Cerebellar nuclear complex (tissue), 1 donor: Measurements from ENCODE around the gene C2CD4C.
"Not testable (repeated sequence)": the region's sequence is repeated elsewhere in the genome, so short reads cannot be mapped to it uniquely, and the experiment has no call there.

Experiments
- DNase-seq, 2 experiments: peaks; one replicate each; lab custom pipeline; 2025; lab: John Stamatoyannopoulos, UW

C2CD4C gene

DNA sequence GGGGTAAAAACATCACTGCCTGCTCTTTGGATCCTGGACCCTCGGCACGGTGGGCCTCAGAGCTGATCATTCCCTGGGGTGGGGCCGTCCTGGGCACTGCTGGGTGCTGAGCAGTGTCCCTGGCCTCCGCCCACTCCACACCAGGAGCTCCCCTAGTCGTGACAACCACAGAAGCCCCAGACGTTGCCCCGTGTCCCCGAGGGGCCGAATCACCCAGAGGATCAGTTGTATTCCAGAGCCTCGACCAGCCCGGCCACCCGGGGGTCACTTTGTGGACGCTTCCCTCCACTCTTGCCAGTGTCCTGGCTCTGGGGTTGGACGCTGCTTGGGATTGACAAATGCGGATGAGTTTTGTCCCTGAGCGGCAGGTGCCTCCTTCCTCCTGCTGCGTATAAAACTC is 10.2 kb downstream of the C2CD4C start:
- no peak for DNase-seq

DNA sequence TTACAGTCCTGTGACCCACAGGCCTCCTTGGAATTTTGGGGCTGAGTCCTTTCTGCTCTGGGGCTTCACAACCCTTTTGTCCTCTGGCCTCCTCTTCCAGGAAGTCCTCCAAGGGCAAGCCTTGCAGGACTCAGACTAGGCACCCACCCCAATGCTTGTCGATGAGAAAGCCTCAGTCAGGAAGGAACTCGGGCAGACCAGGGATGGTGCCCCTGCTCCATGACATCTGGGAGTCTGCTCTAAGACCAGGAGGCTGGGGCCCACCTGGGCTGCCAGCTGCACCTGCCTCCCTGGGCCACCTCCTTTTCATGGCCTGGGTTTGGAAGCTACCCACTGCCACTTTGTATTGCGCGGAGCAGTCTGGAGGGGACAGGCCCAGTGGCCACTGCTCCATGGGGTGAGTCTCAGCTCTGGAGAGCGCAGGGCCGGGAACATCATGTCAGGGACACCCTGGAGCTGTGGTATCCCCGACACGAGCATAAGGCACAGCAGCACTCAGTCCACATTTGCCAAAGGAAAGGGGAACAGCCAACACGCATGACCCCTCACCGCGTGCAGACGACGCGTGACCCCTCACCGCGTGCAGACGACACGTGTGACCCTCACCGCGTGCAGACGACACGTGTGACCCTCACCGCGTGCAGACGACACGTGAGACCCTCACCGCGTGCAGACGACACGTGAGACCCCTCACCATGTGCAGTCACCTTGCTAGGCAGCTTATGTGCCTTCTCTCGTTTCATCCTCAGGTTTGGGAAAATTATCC is 10.8 kb downstream of the C2CD4C start:
- no peak for DNase-seq

DNA sequence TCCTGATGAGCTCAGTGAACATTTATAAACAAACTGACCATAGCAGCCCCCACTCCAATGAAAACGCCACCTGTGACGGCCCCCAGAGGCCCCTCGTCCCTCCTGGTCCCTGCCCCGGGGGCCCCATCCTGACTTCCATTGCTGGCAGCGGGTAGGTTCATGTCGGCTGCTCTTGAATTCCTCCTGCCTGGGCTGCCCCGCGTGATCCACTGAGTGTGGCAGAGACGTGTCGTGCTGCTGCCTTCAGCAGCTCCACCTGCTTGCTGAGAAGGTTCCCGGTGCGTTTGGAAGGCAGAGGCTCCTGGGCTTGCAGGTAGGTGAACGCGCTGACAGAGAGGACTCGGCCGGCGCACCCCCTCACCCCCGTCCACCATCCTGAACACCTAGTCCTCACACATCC is 11.6 kb downstream of the C2CD4C start:
- no peak for DNase-seq

DNA sequence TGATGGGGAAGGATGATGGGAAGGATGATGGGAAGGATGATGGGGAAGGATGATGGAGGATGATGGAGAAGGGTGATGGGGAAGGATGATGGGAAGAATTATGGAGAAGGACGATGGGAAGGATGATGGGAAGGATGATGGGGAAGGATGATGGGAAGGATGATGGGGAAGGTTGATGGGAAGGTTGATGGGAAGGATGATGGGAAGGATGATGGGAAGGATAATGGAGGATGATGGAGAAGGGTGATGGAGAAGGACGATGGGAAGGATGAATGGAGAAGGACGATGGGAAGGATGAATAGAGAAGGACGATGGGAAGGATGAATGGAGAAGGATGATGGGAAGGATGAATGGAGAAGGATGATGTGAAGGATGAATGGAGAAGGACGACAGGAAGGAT is 13.5 kb downstream of the C2CD4C start:
- no peak for DNase-seq

DNA sequence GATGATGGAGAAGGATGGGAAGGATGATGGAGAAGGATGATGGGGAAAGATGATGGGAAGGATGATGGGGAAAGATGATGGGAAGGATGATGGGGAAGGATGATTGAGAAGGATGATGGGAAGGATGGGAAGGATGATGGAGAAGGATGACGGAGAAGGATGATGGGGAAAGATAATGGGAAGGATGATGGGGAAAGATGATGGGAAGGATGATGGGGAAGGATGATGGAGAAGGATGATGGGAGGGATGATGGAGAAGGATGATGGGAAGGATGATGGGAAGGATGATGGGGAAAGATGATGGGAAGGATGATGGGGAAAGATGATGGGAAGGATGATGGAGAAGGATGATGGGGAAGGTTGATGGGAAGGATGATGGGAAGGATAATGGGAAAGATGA is 14.1 kb downstream of the C2CD4C start:
- DNase-seq: not testable (repeated sequence)

DNA sequence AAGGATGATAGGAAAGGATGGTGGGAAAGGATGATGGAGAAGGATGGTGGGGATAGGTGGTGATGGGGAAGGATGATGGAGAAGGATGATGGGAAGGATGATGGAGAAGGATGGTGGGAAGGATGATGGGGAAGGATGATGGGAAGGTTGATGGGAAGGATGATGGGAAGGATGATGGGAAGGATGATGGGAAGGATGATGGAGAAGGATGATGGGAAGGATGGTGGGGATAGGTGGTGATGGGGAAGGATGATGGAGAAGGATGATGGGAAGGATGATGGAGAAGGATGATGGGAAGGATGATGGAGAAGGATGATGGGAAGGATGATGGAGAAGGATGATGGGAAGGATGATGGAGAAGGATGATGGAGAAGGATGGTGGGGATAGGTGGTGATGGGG is 15.4 kb downstream of the C2CD4C start:
- not testable (repeated sequence) for DNase-seq

DNA sequence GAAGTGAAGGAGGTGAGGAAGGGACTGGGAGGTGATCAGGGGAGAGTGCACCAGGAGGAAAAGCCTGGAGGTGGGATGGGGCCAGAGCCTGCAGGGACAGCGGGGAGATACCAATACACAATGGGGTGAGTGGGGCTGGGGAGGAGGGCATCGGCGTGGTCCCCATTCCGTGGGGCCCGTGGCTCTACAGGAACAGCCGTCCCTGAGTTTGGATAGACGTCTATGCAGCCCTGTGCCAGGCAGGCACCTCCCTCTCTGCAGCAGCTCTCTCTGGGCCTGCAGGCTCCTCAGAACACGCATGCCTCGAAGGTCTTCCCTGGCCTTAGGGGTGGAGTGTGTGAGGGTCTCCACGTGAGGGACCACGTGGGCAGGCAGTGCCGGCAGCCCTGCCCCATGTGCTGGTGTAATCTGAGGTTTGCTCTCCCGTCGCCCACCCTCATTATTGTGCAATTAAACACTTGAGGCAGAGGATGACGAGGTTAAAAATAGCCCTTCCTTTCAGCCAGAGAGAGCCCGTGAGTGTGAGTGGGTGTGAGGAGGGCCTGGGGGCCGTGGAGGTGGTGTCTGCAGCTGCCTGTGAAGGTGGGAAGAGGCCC is 16.5 kb downstream of the C2CD4C start:
- no peak for DNase-seq

DNA sequence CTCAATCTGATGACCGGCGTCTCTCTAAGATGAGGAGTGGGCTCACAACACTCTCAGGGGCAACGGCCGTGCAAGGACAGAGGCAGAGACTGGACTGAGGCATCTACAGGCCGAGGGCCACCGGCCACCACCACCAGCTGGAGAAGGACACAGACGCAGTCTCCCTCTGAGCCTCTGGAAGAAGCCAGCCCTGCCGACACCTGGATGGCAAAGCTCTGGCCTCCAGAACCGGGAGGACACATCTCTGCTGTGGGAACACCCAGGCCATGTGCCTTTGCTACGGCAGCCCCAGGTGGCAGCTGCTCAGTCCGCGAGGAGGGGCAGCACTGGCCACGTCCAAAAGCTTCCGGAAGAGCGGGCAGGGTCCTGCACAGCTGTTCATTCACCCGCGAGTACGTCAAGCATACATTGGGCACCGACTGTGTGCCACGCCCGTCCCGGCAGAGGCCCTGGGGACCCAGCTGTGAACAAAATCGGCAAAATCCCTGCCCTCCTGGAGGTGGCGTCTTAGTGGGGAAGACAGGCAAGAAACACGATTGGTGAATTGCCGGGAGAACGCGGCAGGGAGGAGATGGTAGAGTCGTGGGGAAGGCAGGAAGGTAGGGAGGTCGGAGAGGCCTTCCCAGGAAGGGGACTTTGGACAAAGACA is 17.1 kb downstream of the C2CD4C start:
- no peak for DNase-seq

DNA sequence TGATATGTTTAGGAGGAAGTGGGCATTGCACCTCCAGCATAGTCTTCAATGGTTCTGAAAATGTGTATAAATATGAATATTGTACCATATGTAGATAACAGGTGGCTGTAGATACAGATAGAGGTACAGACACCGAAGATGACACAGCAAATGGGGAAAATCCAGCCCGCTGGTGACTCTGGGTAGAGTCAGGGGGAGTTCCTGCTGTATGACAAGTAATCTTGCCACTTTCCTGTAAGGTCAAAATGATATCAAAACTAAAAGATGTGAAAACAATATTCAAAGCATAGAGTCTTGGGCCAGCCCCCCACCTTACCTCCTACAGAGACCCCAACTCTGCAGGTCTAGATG is 17.8 kb downstream of the C2CD4C start:
- DNase-seq: no peak

DNA sequence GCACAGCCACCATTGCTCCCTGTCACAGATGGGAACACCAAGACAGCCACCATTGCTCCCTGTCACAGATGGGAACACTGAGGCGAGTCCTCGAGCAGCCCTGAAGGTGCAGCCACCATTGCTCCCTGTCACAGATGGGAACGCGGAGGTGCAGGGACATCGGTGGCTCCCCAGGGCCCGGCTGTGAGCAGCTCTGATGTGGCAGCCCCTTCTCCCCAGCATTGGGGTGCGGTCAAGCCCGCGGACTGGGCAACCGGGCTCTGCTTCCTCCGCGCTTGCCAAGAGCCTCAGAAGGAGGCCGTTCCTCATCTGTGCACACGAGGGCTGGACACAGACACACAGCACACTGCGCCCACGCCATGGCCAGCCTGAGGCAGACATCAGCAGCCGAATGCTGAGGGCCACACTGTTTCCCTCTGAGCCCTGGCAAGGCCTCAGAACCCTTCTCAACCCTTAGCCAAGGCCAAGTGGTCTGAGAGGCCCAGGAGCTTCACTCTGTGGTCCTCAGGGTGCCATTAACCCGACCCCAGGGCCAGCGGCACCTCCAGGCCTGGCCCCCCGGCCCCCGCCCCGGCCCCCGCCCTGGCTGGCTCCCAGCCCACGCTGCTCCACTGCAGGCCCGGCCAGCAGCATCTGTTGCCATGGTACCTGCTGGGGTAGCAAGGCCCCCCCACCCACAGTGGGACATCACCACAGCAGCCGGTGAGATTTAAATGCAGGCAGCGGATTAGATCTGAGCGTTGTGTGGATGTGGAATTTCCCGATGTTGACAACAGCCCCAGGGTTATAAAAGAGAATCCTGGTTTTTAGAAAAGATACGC is 18.4 kb downstream of the C2CD4C start:
- DNase-seq: no peak

DNA sequence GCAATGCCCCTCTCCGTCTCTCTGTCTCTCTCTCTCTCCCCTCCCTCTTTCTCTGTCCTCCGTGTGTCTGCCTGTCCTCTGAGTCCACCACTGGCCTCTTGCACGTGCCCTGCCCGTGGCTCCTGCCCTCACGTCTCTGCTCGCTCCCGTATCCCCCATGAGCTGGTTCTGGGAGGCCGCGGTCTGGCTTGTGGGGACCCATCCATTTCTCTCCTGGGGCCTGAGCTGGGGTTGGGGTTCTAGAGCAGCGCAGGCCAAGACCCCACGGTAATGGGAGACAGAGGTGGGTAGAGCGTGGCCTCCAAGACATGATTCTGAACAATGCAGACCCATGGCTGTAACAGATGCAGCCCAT is 19.0 kb downstream of the C2CD4C start:
- DNase-seq: no peak

DNA sequence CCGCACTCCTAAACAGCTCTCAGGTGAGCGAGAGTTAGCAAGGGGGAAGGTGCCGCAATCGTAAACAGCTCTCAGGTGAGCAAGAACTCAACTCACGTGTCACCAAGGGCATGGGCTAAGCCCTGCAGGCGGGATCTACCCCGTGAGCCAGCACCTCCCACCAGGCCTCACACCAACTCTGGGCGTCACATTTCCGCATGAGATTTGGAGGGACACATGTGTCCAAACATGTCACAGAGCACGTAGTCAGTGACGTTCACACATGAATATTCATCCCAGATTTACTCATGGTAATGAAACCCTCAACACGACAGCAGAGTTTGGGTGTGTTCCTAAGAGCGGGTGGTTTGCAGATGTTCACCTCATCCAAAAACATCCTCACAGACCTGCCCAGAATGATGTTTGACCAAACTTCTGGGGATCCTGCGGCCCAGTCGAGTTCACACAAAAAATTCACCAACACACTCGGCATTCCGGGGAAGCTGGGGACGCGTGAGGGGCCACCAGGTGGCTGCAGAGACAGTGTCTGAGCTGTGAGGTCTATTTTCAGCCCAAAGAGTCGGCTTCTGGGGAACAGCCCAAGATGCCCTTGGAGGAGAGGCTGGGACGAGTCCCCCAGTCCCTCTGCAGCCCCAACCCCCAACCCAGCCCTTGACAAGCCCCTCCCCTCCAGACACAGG is 19.6 kb downstream of the C2CD4C start:
- no peak for DNase-seq

DNA sequence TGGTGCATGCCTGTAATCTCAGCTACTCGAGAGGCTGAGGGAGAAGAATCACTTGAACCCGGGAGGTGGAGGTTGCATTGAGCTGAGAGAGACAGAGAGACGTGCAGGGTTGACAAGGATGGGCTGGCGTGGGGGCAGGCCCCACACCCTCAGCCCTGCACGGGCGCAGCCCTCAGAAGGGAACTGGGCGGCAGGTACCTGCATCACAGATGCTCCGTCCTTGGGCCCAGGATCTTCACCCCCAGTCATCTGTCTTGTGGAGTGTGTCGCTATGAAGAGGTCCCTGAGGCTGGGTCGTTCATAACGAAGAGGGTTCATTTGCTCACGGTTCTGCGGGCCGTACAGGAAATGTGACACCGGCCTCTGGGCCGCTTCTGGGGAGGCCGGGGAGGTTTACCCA is 20.3 kb downstream of the C2CD4C start:
- no peak for DNase-seq

DNA sequence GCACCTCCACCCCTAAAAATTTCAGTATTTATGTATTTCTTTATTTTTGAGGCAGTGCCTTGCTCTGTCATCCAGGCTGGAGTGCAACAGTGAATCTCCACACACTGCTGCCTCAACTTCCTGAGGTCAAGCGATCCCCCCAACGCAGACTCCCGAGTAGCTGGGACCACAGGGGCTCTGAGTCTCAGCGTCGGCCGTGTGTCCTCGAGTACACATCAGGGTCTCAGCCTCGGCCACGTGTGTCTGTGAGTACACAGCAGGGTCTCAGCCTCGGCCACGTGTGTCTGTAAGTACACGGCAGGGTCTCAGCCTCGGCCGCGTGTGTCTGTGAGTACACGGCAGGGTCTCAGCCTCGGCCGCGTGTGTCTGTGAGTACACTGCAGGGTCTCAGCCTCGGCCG is 21.2 kb downstream of the C2CD4C start:
- DNase-seq: no peak

DNA sequence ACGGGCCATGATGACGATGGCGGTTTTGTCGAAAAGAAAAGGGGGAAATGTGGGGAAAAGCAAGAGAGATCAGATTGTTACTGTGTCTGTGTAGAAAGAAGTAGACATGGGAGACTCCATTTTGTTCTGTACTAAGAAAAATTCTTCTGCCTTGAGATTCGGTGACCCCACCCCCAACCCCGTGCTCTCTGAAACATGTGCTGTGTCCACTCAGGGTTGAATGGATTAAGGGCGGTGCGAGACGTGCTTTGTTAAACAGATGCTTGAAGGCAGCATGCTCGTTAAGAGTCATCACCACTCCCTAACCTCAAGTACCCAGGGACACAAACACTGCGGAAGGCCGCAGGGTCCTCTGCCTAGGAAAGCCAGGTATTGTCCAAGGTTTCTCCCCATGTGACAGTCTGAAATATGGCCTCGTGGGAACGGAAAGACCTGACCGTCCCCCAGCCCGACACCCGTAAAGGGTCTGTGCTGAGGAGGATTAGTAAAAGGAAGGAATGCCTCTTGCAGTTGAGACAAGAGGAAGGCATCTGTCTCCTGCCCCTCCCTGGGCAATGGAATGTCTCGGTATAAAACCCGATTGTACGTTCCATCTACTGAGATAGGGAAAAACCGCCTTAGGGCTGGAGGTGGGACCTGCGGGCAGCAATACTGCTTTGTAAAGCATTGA is 22.2 kb downstream of the C2CD4C start:
- DNase-seq: not testable (repeated sequence)

DNA sequence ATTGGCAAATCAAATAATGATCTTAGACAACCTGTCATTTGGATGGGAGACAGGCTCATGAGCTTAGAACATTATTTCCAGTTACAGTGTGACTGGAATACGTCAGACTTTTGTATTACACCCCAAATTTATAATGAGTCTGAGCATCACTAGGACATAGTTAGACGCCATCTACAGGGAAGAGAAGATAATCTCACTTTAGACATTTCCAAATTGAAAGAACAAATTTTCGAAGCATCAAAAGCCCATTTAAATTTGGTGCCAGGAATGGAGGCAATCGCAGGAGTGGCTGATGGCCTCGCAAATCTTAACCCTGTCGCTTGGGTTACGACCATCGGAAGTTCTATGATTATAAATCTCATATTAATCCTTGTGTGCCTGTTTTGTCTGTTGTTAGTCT is 22.8 kb downstream of the C2CD4C start:
- DNase-seq: not testable (repeated sequence)

DNA sequence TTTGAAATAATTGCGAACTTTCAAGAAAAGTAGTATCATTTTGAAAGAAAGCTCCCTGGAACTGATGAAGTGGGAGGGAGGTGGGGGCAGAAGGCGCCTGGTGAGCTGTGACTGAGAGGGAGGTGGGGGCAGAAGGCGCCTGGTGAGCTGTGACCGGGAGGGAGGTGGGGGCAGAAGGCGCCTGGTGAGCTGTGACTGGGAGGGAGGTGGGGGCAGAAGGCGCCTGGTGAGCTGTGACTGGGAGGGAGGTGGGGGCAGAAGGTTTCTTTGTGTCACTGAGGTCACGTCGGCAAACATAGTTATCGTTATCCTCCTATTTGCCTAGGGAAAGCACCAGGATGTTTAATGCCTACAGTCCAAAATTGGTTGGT is 24.2 kb downstream of the C2CD4C start:
- no peak for DNase-seq

DNA sequence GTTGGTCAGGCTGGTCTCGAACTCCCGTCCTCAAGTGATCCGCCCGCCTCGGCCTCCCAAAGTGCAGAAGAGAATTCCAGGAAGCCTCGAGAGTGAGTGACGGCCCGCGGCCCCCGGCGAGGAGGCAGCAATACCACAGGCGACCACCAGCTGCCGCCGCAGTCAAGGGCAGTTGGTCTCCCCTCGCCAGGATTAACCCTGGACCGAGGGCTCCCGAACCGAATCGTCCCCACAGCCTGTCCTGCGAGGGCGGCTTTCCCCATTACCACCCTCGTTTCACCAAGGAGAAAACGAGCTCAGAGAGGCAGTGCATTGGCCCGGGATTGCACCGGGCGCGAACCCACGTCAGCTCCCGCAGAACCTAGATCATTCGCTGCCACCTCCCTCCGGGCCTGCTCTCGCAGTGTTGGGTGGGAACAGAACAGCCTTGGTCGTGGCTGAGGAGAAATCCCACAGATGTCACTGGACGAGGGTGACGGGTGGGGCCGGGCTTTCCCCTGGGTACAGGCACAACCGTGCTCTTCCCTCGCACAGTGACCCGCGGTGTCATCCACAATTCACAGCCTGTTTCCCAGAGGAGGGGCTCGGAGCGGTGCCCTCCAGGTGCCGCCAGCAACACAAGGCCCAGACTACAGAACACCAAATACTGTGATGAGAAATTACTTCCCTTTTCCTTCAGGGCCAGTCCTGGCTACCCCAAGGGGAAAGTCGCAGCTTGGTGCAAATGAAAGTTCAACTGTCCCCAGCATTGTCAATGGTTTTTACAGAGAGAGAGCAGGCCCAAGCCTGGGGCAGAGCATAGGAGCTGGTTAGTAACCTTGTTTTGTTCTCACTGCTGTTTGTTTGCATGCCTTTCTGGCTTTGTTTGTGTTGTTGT is 24.8 kb downstream of the C2CD4C start:
- no peak for DNase-seq

DNA sequence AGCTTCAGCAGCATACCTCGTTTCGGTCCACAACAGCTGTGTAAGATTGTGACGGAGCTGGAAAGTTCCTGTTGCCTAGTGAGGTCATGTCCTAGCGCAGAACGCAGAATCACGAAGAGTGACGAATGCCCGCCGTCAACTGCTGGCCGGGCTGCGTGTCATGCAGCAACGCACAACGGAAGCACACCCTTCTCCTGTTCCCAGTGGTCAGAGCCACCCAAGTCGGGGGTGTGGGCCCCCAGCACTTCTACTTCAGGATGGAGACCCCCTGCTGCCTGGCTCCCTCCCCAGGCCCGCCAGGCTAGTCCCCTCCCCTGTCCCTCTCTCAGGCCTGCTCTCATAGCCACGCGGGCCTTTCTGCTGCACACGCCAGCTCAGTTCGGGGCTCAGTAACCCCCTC is 25.9 kb downstream of the C2CD4C start:
- DNase-seq: no peak

DNA sequence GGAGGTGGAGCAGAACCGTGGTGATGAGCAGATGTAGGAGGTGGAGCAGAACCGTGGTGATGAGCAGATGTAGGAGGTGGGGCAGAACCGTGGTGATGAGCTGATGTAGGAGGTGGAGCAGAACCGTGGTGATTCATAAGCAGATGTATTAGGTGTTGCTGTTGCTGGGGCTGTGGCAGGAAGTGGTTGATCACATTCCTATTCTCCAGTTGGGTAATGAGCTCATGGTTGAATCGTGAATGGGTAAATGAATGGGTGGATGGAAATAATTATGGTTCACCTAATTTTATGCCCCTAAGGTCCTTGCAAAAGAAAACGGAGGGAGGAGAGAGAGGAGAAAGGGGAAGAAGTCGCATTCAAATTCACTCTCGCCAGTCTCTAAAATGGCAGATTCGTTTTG is 26.4 kb downstream of the C2CD4C start:
- DNase-seq: not testable (repeated sequence)

DNA sequence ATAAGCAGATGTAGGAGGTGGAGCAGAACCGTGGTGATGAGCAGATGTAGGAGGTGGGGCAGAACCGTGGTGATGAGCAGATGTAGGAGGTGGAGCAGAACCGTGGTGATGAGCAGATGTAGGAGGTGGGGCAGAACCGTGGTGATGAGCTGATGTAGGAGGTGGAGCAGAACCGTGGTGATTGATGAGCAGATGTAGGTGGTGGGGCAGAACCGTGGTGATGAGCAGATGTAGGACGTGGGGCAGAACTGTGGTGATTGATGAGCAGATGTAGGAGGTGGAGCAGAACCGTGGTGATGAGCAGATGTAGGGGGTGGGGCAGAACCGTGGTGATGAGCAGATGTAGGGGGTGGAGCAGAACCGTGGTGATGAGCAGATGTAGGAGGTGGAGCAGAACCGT is 27.0 kb downstream of the C2CD4C start:
- not testable (repeated sequence) for DNase-seq
